K562 (cell line): ENCODE measurements around the gene CDRT15. TPM values are rescaled to one million over a fixed set of nuclear protein-coding genes. Genes with fewer than 3 reads are reported as not detected.
"Not testable (repeated sequence)": the region's sequence is repeated elsewhere in the genome, so short reads cannot be mapped to it uniquely, and the experiment has no call there.

Experiments
- ATAC-seq: fragments of 200-7000 bp; cut with Tn5 transposase; 3 replicates; pipeline ENCODE4 v1.9.1; 2020; ENCODE audit warnings: moderate library complexity
- BruUV-seq: library from RNA; stranded (reverse); fragments of 400-500 nt; replicated peaks from 2 replicates; lab custom pipeline; 2021; lab: Mats Ljungman, UMichigan
- CTCF ChIA-PET: fragments of 300-600 bp; formaldehyde crosslinking; extraction: SDS; loops from one replicate; lab custom pipeline; 2021; ENCODE audit warnings: low intra/inter-chr PET ratio; lab: Yijun Ruan, JAX
- POLR2A ChIA-PET: fragments of 300-600, 350-650 bp; sonication (Branson Sonifier 250); formaldehyde crosslinking; extraction: SDS; loops from one replicate; lab custom pipeline; 2021; ENCODE audit warnings: antibody characterized with exemption, inconsistent platforms; lab: Yijun Ruan, JAX
- DNase-seq, 4 experiments: peaks; one replicate each; pipeline versions ENCODE4 v3.0.0 to v3.0.0-alpha.2; 2011 to 2018; ENCODE audit warnings: low spot score in 3 of 4, mixed read lengths in 3 of 4; ENCODE audit errors: extremely low read depth in 1 of 4
- FAIRE-seq: peaks from 2 replicates; lab custom pipeline; 2011; peaks lifted over from hg19 to GRCh38; lab: Jason Lieb, UNC
- H2AFZ ChIP-seq: 2 replicates; pipeline ENCODE4 v1.6.0; 2011; ENCODE audit warnings: low read depth, low read length, control low read depth, inconsistent platforms
- H3K27ac ChIP-seq: fragments of 200-600 bp; 3 replicates; pipeline ENCODE4 v1.8.0; 2011; ENCODE audit warnings: low read depth, mild to moderate bottlenecking, control low read depth, inconsistent platforms, low read length, moderate library complexity, mixed read lengths; ENCODE audit errors: extremely low read depth
- H3K27me3 ChIP-seq, 2 experiments: fragments of 300-600 bp in 1 of 2; 2 replicates in 1 of 2; 3 replicates in 1 of 2; pipeline versions ENCODE4 v1.6.0 to v1.8.0; 2011; ENCODE audit warnings: inconsistent platforms in 2 of 2, low read length in 2 of 2, mild to moderate bottlenecking in 1 of 2, mixed read lengths in 1 of 2, moderate library complexity in 1 of 2; ENCODE audit not compliant: control insufficient read depth in 2 of 2, insufficient read depth in 2 of 2
- H3K36me3 ChIP-seq: fragments of 300-600 bp; 3 replicates; pipeline ENCODE4 v1.8.0; 2011; ENCODE audit warnings: mild to moderate bottlenecking, low read length, inconsistent platforms; ENCODE audit not compliant: control insufficient read depth, insufficient read depth
- H3K4me1 ChIP-seq, 2 experiments: fragments of 200-600 bp in 1 of 2; replicated peaks in 1 of 2; 2 replicates in 1 of 2; 3 replicates in 1 of 2; pipeline versions ENCODE4 v1.5.1 to v1.8.0; 2011; ENCODE audit warnings: inconsistent platforms in 2 of 2, low read length in 2 of 2, mild to moderate bottlenecking in 1 of 2, mixed read lengths in 1 of 2, moderate library complexity in 1 of 2; ENCODE audit not compliant: control insufficient read depth in 2 of 2, insufficient read depth in 2 of 2
- H3K4me2 ChIP-seq: 2 replicates; pipeline ENCODE4 v1.6.1; 2011; ENCODE audit warnings: low read length, control low read depth, inconsistent platforms, mixed read lengths; ENCODE audit not compliant: insufficient read depth
- H3K4me3 ChIP-seq: fragments of 200-600 bp; sonication (generic), shearing (Covaris generic); 2 replicates; pipeline ENCODE4 v1.5.1; 2016; ENCODE audit warnings: control low read depth, inconsistent platforms
- H3K79me2 ChIP-seq: fragments of 200-600 bp; 3 replicates; pipeline ENCODE4 v1.8.0; 2011; ENCODE audit warnings: low read length, inconsistent platforms; ENCODE audit not compliant: control insufficient read depth, insufficient read depth
- H3K9ac ChIP-seq, 2 experiments: 2 replicates each; pipeline versions ENCODE4 v1.6.0 to v1.6.1; 2011; ENCODE audit warnings: low read depth in 2 of 2, low read length in 2 of 2, control low read depth in 1 of 2, inconsistent platforms in 1 of 2, mild to moderate bottlenecking in 1 of 2, mixed read lengths in 1 of 2; ENCODE audit not compliant: insufficient read depth in 1 of 2
- H3K9me1 ChIP-seq: one replicate; pipeline ENCODE4 v1.6.0; 2011; ENCODE audit warnings: inconsistent platforms, mild to moderate bottlenecking, low read length, moderate library complexity; ENCODE audit not compliant: control insufficient read depth, insufficient read depth
- H3K9me3 ChIP-seq: replicated peaks from 2 replicates; pipeline ENCODE4 v1.5.1; 2011; ENCODE audit warnings: low read depth, low read length, inconsistent platforms; ENCODE audit not compliant: control insufficient read depth, insufficient read depth
- H4K20me1 ChIP-seq: replicated peaks from 2 replicates; pipeline ENCODE4 v1.6.1; 2011; ENCODE audit warnings: low read length, inconsistent platforms, mixed read lengths; ENCODE audit not compliant: control insufficient read depth, insufficient read depth
- C11orf30 ChIP-seq: fragments of 450-650 bp; IDR thresholded peaks from 2 replicates; pipeline ENCODE4 v1.6.1; 2016; ENCODE audit warnings: low read depth, mild to moderate bottlenecking
- HINFP ChIP-seq: fragments of 450-650 bp; conservative IDR thresholded peaks from 2 replicates; pipeline ENCODE4 v1.6.1; 2016; ENCODE audit warnings: missing genetic modification characterization, low read depth, mild to moderate bottlenecking, control low read depth, missing compliant biosample characterization
- MAFF ChIP-seq: IDR thresholded peaks from 2 replicates; pipeline ENCODE4 v1.6.1; 2012; ENCODE audit warnings: low read length, improper control_type of control experiment
- NR1H2 ChIP-seq: sonication (generic); formaldehyde crosslinking; IDR thresholded peaks from 2 replicates; pipeline ENCODE4 v1.4.0; 2020; ENCODE audit warnings: mild to moderate bottlenecking, missing genetic modification reagents
- ZNF316 ChIP-seq: fragments of 450-650 bp; IDR thresholded peaks from 2 replicates; pipeline ENCODE4 v1.6.1; 2016
- WGBS: fragments of 100-300 bp; shearing (Covaris generic); methylation state at CpG from one replicate; pipeline ENCODE4 v1.1.6; 2016; ENCODE audit warnings: low coverage, mixed read lengths; ENCODE audit not compliant: insufficient coverage; ENCODE audit errors: missing lambda C conversion rate; 5-methylcytosine and 5-hydroxymethylcytosine counted together
- in situ Hi-C: fragments of 300-500 bp; cut with MboI; formaldehyde crosslinking; loops from 4 replicates; pipeline ENCODE4 v1.15.0; 2018; ENCODE audit warnings: inconsistent platforms, mixed read lengths
- intact Hi-C: fragments of 100-400 bp; cut with micrococcal nuclease; formaldehyde crosslinking; loops from 2 replicates; pipeline ENCODE4 v1.14.2; 2022
- polyA plus RNA-seq, 8 experiments: library from polyadenylated mRNA; depleted of rRNA in 4 of 8; stranded (reverse) in 5 of 8; unstranded in 3 of 8; fragments of >200 nt; fragmentation: Nextera tagmentation in 2 of 8; fragmentation: Illumina TruSeq in 1 of 8; extraction: Ambion mirVana in 2 of 8; extraction: Trizol in 1 of 8; gene quantifications; 2 replicates each; pipeline versions ENCODE4 v1.2.1 to v1.2.3, GENCODE V29; 2011 to 2014; ENCODE audit warnings: inconsistent platforms in 1 of 8, missing spikeins in 1 of 8
- total RNA-seq, 7 experiments: library from RNA; depleted of rRNA in 6 of 7; stranded (reverse); fragments of >200 nt in 6 of 7; fragmentation: Illumina TruSeq in 2 of 7; extraction: Trizol in 2 of 7; gene quantifications; 2 replicates each; pipeline versions ENCODE4 v1.2.1 to v1.2.3, GENCODE V29; 2011 to 2021; ENCODE audit warnings: low replicate concordance in 1 of 7

CDRT15 gene
- total and polyA plus RNA-seq, 9 of the 15 experiments (the other 6 are each of a cell fraction or from before 2014, with no cell fraction given): not detected

- no peaks in the 10 kb centered on the region for H3K4me1 ChIP-seq
- FAIRE-seq: no peak
Measured at GRCh38 chr17:14245629-14246028, 9.0 kb upstream of the CDRT15 start.

DNA sequence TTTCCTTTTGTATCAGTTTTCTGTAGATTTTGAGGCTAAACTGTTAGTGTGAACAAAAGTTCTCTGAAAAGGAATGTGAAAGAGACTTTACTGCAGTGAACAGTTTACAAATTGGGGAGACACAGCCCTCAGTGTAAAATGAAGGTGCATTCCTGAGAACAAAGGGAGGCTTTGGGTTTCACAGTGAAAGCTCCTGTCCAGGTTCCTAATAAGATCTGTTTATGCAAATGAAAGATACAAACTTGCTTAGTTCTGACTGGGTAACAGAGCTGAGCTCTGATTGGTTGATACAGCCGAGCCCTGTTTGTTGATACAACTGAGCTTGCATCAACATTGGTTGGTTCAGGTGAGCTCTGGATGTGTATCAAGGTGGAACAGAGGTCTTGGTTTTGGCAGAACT is 8.3 kb upstream of the CDRT15 start:
- H3K79me2 ChIP-seq: no peaks in the 10 kb centered on the region
- no TSS peak for BruUV-seq
- H3K27ac ChIP-seq: no peak overlapping the region
- no peak overlapping the region for H3K4me3 ChIP-seq
- H3K4me1 ChIP-seq: no peaks in the 10 kb centered on the region
- H3K27me3 ChIP-seq: no peaks in the 10 kb centered on the region; a peak in 1 of 5 replicates
- CTCF ChIA-PET: no interaction called here
- no peaks in the 10 kb centered on the region for H3K36me3 ChIP-seq
- H3K4me2 ChIP-seq: no peak overlapping the region
- ATAC-seq: no peak
- no peak for TF ChIP-seq MAFF
- TF ChIP-seq HINFP (tag): no peak
- TF ChIP-seq, all 486 proteins: peak for 0
- H3K9ac ChIP-seq: no peak overlapping the region
- FAIRE-seq (no peak), DNase-seq (no peak)
- in situ Hi-C loops (no loop called here), intact Hi-C loops (no loop called here)
- POLR2A ChIA-PET: interaction anchor here (0.8 kb wide), 1 partner anchor 1119 kb away, joined by 3 read pairs; no protein-coding TSS in a partner anchor
- H4K20me1 ChIP-seq: no peaks in the 10 kb centered on the region
- no peaks in the 10 kb centered on the region for H3K9me3 ChIP-seq
- H3K9me1 ChIP-seq: no peaks in the 10 kb centered on the region
- no peak overlapping the region for H2AFZ ChIP-seq
- WGBS: 0% methylated on average over 1 of the region's 1 CpG

More at GRCh38 chr17:14245629-14246028, 9.0 kb upstream of the CDRT15 start:
- Histone ChIP-seq H3K36me3 (no peaks in the 10 kb centered on the region), H3K9me1 (no peaks in the 10 kb centered on the region), H3K9ac (no peak overlapping the region), H3K79me2 (no peaks in the 10 kb centered on the region), H3K27me3 (no peaks in the 10 kb centered on the region; a peak in 1 of 5 replicates), H3K9me3 (no peaks in the 10 kb centered on the region), H2AFZ (no peak overlapping the region), H3K4me2 (no peak overlapping the region), H4K20me1 (no peaks in the 10 kb centered on the region), H3K4me3 (no peak overlapping the region), H3K27ac (no peak overlapping the region)
- WGBS: 0% methylated on average over 3 of the region's 3 CpGs
- ChIA-PET POLR2A (interaction anchor here (0.7 to 0.8 kb wide), 2 partner anchors 367 to 1219 kb away, joined by 3 read pairs; no protein-coding TSS in a partner anchor), CTCF (no interaction called here)
- intact Hi-C loops (no loop called here), in situ Hi-C loops (no loop called here)
- ATAC-seq (no peak), DNase-seq (no peak)
- peak; percentile 63 for TF ChIP-seq ZNF316
- no peak for TF ChIP-seq NR1H2
- 0 out of 2 replicates have a peak, but pooled peaks have one; percentile 10 for TF ChIP-seq C11orf30
- BruUV-seq: no TSS peak

DNA sequence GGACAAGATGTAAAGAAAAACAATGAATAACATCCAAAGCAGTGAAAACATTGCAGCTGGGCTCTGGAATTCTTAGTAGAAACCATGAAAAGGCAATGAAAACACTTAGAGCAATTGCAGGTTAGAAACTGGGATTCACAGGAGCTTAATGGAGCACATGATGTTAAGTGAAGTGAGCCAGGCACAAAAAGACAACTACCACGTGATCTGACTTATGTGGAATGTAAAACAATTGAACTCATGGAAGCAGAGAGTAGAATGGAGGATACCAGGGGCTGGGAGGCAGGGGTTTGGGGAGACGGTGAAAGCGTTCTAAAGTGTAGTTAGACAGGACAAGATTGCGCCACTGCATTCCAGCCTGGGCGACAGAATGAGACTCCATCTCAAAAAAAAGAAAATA is 2.6 kb upstream of the CDRT15 start:
- BruUV-seq, H2AFZ ChIP-seq, H3K27me3 ChIP-seq, intact Hi-C loops, H3K4me2 ChIP-seq, ATAC-seq, H3K36me3 ChIP-seq, DNase-seq, H3K4me1 ChIP-seq, H3K27ac ChIP-seq, H3K79me2 ChIP-seq, CTCF ChIA-PET, H3K9me1 ChIP-seq, POLR2A ChIA-PET, H3K9me3 ChIP-seq, H3K4me3 ChIP-seq, H4K20me1 ChIP-seq, H3K9ac ChIP-seq: not testable (repeated sequence)
- FAIRE-seq: peak; percentile 37
- in situ Hi-C loops: loop anchor here (5.0 kb wide), 1 partner anchor 217 kb away; no protein-coding TSS in a partner anchor
- 67% methylated on average over 1 of the region's 5 CpGs for WGBS
